Stomach (tissue), 4 donors: ENCODE results near the gene DNAJC1.

Experiments
- CTCF ChIP-seq, 7 experiments: fragments of 450-650 bp in 4 of 7; fragments of 200-600 bp in 3 of 7; sonication (generic) in 3 of 7; IDR thresholded peaks; one replicate each; pipeline ENCODE4 v1.5.1; 2016 to 2019; ENCODE audit warnings: antibody characterized with exemption in 7 of 7, control low read depth in 2 of 7, mild to moderate bottlenecking in 1 of 7
- POLR2AphosphoS5 ChIP-seq, 3 donors: sonication (generic); formaldehyde crosslinking; IDR thresholded peaks; one replicate each; pipeline ENCODE4 v1.6.1; 2016; ENCODE audit warnings: antibody characterized with exemption in 3 of 3

GRCh38 chr10:21849607-21850006 lies 153.9 kb downstream of the DNAJC1 start:
- TF ChIP-seq CTCF (IDR thresholded peaks at IDR 0.05) (no peak), POLR2AphosphoS5 (IDR thresholded peaks at IDR 0.05) (no peak)
